ENCODE measurements around the gene LRRC56.
A peak's percentile ranks its signal among the peaks of the same experiment; 100 is the strongest.

LRRC56 gene

DNA sequence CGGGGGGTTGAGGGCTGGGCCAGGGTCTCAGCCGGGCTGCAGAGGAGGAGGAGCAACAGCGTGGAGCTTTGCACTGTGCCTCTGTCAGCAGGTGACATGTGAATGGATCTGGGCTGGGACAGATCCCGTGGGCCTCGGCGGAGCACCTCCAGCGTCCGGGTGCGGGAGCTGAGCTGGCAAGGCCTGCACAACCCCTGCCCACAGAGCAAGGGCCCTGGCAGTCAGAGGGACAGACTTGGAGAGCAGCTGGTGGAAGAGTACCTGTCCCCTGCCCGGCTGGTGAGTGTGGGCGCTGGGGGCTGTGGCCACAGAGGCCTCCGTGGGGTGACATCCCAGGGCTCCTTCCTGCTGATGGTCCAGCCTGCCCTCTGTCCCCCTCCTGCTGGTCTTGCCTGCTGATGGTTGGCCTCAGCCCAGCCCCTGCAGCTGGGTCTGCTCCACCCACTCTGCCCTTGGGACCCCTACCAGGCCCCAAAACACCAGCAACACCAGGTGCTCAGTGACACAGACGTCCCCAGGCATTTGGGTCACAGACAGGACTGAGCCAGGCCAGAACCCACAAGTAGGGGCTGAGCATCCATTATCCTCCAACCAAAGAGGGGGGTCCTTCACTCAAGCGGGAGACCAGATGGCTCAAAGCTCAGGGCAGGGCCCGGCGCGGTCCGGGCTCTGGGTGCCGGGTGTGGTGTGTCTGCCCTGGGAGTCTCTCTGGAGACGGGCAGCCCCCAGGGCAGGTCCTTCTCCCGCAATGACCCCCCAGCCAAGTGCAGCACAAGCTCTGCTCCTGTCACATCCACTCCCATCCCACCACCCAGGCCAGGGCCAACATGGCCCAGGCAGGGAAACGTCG is 3.5 kb downstream of the LRRC56 start:
- DNase-seq, result no peak

DNA sequence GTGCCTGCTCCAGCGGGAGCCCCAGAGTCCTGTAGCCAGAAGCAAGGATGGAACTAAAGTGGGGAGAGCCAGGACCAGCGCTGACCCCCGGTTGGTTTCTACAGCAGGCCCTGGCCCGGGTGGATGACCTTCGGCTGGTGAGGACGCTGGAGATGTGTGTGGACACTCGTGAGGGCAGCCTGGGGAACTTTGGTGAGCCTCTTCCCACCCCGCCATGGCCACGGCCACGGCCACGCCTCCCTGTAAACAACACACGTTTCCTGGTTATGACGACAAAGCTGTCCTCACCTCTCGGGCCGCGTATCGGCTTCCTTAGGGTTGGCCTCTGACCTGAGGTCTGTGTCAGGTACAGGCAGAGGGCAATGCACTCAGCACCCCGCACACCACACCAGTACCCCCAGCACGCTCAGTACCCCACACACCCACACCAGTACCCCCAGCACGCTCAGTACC is 4.1 kb downstream of the LRRC56 start:
- DNase-seq, result no peak

DNA sequence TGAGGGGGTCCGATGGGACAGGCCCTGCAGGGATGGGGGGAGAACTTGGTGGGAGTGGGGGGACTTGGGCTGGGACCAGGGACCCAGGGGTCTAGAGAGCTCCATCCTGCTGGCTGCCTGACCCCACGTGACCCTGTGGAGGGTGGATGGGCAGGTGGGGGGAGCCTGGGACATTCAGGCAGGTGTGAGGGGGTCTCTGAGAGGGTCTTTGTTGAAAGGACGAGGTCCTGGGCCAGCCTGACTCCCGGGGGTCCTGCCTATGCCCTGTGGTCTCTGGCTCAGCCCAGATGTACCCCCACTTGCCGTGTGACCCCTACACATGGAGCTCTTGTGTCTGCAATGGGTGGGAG is 7.5 kb downstream of the LRRC56 start:
- DNase-seq, result no peak

DNA sequence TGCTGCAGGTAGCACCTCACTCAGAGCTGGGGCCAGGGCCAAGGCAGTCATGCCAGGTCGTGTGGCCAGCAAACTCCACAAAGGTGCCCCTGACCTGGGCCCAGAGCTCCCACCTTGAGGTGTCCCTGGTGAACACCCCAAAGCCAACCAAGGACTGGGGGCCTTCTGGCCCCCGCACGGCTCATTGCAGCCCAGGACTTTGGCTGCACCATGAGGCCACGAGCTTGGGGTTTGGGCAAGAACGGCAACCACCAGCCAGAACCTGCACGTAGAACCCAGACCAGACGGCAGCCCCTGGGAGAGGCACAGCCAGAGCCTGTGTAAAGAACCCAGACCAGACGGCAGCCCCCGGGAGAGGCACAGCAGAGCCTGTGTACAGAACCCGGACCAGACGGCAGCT is 7.8 kb downstream of the LRRC56 start:
- no peak for DNase-seq

DNA sequence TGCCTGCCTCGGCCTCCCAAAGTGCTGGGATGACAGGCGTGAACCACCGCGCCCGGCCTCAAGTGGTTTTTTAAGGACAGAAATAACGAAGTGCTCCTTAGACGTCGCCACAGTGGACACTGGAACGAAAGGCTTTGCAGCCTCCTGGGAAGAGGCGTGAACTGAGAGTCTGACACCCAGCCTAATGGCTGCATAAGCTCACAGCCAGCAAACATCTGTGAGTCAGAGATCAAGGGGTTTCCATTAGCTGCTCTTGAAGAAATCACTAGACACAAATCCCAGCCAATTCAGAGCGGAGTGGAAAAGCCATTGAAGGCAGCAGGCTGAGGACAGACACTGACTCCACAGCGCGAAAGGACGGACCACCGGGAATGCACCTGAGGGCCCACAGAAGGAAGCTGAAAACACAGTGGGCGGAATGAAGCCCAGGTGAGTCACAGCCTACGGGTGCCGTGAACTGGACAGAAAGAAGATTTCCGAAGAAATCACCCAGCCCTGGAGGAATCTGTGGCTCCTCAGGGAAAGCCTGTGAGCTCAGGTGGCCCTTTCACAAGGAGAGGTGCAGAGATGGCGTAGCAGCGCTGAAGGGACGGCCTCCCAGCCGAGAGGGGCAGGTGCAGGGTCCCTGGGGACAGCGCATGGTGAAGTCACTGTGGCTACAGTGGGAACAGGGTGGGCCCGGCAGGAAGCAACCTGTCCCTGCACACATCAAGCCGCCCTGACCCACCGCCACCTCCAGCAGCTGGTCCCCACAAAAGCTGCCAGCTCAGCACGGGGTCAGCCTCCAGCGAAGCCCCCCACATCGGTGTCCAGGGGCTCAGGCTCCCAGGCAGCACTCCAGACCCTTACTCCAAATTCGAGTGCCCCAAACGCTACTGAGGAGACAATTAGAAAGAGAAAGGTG is 11.6 kb downstream of the LRRC56 start:
- DNase-seq, result no peak

DNA sequence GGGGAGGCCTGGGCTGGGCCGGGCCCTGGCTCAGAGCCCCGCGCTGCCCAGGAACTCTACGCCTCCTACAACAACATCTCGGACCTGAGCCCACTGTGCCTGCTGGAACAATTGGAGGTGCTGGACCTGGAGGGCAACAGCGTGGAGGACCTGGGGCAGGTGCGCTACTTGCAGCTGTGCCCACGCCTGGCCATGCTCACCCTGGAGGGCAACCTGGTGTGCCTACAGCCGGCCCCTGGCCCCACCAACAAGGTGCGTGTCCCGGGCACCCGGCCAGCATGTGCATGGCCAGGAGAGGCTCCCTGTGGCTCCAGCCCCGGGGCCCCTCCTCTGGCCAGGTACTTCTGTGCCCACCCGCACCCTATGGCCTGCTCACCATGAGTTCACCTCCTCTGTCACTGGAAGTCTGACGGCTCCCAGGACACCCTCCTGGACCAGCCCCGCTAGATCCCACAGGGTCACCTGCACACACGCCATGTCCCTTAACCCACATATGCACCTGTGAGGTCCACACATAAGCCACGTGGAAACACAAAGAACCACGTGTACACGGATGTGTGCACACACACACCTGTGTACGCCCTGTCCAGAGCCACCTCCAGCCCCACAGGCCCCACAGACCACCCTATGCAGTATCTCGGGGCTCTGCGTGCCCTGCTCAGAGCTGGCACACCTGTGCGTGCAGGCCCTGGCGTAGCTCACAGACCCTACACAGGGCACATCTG is 12.9 kb downstream of the LRRC56 start:
- no peak for DNase-seq

DNA sequence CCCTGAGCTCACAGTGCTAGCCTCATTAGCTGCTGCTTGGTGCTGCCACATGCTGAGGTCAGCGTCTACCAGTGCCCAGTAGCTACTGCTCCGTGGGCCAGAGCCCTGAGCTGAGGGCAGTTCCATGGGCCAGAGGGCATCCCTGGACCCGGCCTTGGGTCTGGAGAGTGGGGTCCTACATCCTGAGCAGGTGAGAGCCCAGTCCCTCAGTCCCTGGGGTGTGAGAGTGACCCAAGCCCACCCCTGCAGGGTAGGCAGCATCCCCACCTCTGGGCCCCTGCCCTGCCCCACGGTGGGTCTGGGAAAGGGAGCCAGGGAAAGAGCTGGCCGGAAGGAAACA is 13.4 kb downstream of the LRRC56 start:
- DNase-seq, result no peak

DNA sequence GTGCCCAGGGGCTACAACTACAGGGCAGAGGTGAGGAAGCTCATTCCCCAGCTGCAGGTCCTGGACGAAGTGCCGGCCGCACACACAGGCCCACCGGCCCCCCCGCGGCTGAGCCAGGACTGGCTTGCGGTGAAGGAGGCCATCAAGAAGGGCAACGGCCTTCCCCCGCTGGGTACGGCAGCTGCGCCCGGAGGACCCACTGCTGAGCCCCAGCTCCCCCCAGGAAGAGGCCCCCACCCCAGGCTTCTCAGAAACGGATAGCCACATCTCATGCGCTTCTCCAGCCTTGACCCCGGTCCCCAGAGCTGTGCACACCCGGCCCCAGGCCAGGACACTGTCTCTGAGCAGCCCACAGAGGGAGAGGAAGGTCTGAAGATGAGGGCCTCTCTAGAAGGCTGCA is 13.8 kb downstream of the LRRC56 start:
- no peak for DNase-seq

DNA sequence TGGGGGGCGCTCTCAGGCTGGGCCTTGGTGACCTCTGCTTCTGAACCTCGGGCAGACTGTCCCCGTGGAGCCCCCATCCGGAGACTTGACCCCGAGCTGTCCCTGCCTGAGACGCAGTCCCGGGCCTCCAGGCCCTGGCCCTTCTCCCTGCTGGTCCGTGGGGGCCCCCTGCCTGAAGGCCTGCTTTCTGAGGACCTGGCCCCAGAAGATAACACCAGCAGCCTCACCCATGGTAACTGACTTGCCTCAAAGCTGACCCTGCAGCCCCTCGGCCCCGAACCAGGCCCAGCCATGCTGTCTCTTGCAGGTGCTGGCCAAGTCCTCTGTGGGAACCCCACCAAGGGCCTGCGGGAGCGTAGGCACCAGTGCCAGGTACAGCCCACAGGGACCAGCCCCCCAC is 14.3 kb downstream of the LRRC56 start:
- no peak for DNase-seq

DNA sequence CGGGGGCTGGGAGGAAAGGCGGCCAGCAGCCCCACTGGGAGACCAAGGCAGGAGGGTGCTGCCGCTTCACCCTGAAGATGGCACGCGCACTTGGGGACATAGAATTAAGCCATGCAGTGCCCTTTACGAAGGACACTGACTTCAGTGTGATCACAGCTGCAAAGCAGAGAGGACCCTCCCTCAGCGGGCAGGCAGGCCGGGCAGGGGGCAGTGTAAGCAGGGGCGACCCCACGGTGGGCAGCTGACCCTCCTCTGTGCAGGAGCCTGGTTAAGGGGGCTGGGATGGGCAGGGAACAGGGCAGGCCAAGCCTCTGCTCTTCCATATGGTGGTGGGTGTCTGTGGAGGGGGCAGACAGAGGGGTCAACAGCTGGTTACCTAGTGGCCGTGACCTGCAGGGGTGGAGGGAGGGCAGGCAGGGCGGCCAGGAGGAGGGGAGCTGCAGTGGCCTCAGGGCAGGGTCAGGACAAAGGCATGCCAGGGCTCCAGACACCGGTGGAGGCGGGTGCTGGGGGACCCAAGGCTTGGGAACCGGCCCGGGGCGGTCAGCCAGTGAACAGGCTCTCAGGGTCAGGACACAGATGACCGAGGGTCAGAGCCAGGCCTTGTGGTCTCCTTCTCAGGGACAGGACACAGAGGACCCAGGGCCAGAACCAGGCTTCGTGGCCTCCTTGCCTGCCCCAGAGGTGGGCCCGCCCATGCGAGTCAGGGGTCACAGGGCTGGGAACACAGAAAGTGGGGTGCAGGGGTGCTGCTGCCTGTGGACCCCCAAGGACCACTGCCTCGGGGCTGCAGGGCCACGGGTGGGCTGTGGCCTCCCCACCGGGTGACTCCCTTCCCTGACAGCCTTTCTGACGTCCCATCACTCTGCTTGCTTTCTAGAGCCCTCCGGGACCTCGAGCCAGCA is 16.0 kb downstream of the LRRC56 start:
- no peak for DNase-seq

DNA sequence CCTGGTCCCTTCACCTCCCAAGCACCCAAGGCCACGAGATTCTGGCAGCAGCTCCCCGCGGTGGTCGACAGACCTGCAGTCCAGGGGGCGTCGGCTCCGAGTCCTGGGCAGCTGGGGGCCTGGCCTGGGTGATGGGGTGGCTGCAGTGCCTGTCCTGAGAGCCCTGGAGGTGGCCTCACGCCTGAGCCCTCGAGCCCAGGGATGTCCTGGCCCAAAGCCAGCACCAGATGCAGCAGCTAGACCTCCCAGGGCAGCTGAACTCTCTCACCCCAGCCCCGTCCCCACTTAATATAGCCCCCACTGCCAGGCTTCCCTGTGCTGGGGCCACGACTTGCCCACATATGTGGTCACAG is 16.6 kb downstream of the LRRC56 start:
- DNase-seq, result no peak

DNA sequence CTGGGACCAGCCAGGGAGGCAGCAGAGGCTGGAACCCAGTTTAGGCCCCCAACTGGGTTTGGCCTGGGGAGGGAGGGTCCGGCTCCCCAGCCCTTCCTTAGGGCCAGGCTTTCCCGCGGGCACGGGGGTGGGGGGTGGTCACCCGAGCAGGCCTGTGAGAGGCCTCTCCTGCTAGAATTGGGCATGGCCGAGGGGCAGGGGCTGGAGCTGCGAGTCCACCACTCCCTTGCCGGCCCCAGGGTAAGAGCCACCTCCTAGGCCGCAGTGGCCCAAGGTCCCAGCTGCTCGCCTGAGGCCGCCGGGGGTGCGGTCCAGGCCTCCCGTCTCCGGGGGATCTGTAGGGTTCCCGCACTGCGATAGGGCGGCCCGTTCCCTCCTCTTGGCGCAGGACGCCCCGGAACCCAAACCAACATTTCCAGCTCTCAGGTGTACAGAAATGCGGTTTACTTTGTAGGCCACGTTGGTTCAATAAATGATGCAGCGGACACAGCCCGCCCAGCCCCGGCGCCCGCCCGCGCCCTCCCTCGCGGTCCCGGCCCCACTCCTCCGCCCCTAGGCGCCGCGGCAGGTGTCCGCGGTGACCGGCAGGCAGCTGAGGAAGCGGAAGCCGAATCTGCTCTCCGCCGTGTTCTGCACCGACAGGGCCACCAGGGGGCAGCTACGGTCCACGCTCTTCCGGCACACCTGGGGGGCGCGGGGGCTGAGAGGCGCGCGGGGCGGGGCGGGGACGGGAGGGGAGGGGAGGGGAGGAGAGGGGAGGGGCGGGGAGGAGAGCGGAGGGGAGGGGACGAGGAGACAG is 17.3 kb downstream of the LRRC56 start:
- peak; percentile 56 for DNase-seq

DNA sequence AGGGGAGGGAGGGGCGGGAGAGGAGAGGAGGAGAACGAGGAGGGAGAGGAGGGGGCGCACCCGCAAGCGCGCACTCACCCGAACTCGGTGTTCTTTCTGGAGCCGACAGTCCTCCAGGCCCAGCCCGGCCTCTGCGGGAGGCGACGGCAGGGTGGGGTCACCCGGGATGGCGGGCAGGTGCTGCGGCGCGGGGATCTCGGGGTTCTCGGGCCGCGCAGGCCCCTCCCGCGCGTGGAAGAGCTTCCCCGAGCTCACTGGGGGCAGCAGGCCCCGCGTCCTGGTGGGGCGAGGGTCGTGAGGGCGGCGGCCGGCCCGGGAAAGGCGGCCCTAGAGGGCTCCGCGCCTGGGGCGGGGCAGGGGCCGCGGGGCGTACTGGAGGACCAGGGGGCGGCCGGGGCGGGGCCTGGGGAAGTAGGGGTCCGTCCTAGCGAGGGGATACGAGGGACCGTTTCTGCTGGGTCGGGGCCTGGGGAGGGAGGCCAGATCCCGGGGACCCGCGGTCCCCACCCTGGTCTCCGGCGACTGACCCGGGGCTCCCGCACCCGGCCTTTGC is 18.0 kb downstream of the LRRC56 start:
- DNase-seq, result no peak

DNA sequence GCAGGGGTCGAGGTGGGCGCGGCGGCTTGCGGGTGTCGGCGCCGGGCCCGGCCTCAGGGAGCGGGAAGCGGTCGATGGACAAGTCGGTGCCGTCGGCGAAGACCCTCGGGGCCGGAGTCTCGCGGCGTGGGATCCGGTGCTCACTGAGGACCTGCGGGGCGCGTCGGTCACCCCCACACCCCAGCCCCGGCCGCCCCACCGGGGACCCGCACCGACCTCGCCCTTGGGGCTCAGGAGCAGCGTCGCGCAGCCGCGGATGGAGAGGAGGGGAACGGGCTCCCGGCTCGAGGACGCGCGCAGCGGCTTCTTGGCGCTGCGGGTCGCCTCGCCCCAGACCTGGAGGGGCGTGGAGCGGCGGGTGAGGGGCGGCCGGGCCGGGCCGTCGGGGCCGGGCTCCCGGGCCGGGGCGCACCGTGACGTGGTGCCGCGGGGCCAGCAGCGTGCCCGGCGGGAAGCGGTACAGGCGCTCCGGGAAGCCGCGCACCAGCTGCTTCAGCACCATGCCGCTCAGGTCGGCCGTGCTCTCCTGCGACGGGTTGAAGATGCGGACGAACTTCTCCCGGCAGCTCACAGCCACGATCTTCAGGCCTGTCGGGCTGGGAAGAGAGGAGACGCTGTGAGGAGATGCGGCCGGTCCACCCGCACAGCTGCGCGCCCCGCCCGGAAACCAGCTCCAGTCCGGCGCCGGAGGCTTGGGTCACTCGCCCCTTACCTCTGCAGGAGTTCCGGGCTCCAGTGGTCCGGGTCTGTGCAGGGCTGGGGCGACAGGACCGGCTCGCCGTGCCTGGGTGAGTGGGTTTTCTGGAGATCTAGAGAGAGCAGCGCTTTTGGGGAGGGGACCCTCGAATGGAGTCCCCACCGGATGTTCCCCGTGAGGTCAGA is 18.7 kb downstream of the LRRC56 start:
- DNase-seq, result no peak

DNA sequence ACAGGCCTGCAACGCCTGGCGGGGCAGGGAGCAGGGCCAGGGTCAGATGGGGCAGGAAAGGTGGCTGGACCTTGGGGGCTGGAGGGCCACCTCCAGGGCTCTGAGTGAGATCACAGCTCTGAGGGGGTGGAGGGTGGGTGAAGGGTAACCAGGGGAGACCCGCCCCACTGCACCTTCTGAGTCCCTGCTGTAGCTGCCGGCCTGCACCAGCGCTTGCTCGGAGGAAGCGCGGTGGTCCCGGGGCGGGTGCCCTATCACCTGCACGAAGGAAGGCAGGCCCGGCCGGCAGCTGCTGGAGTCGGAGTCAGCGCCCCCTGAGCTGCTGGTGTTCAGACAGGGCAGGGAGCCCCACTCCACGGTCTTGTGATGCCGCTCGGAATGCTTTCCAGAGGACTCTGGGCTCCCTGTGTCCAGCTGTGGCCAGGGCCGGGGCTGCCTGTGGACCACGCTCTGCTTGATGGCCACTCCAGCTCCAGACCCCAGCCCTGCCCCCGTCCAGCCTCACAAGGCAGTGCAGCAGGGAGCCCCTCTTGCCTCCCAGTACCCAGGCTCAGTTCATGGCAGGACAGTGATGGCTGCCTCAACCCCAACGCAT is 19.4 kb downstream of the LRRC56 start:
- no peak for DNase-seq

DNA sequence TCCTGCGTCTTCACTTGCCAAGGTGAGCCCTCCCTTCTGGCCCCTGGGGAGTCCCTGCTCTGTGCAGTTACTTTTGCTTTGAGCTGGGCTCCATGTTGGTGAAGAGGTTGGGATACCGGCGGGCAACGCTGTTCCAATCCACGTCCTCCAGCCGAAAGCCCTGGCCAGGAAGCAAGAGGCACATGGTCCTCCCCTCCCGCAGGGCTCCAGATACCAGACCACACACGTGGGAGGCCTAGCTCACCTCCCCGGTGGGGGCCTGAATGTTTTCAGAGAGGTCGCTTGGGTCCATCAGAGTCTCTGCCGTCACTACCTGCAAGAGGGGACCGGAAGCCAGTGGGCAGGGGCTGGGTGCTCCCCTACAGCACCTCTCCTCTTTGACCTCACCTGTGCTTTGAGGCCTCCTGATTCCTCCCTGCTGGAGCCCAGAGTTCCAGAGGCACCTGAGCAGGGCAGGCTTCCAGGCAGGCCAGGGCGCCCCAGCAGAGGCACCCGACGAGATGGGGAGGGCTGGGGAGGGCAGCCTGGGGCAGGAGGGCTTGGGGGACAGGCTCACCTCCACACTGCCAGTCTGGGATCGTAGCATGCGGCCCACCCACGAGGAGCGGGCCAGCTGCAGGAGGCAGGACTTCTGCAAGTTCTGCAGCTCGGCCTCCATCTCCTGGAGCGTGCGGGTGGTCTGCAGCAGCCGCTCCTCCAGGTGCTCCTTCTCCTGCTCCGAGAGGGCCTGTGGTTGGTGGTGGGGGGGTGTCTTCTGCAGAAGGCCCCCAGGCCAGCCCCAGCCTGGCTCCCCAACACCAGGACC is 20.2 kb downstream of the LRRC56 start:
- DNase-seq, result no peak

DNA sequence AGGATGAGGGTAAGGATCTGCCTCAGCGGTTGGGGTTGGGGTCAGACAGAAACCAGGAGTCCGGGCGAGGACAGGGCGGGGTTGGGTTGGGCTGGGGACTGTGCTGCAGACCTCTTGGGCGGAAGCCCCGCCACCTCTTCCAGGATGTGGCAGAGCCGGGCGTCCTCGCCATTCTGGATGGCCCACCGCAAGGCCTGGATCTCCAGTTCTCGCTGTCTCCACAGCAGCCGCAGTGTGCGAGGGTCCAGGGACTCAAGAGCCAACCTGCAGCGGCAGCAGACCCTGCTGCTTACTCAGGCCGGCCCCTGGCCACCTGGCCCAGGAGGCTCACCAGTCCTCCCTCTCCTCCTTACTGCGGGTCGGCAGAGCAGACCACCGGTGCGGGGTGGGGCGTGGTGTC is 21.2 kb downstream of the LRRC56 start:
- no peak for DNase-seq

DNA sequence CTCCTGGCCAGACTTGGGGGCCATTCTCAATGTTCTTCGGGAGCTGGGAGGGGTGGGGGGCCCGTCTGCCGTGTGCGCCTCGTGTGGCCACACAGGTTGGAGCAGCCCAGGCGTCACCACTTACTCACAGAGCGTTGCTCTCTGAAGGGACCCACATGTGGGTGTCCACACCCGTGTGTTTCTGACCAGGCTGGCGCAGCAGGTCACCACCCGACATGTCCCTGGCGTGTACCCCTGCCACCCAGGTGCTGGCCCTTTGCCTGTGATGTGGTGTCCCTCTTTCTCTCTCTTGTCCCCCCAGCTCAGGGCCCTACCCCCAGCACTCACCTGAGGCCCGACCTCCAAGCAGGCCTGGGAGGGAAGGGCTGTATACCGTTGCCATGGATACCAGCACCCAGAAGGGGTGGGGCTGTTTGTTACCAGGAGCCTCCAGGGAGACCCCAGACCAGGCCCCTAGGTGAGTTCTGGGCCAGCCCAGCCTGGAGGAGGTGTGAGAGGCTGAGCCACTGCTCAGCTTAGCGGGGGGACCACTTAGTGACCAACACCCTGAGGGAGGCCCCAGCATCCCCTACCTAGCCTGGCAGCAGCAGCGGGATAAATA is 21.8 kb downstream of the LRRC56 start:
- no peak for DNase-seq

Data from DMS153 (cell line).